Measurements from ENCODE around the gene PAFAH2.

PAFAH2 gene

GRCh38 chr1:26029864-26030481 is 32.1 kb upstream of the PAFAH2 start:
- no peak for DNase-seq

GRCh38 chr1:26029054-26029863 is 31.4 kb upstream of the PAFAH2 start:
- DNase-seq = no peak

- no peak for DNase-seq
These were observed 30.7 kb upstream of the PAFAH2 start for GRCh38 chr1:26028490-26028980.

DNA sequence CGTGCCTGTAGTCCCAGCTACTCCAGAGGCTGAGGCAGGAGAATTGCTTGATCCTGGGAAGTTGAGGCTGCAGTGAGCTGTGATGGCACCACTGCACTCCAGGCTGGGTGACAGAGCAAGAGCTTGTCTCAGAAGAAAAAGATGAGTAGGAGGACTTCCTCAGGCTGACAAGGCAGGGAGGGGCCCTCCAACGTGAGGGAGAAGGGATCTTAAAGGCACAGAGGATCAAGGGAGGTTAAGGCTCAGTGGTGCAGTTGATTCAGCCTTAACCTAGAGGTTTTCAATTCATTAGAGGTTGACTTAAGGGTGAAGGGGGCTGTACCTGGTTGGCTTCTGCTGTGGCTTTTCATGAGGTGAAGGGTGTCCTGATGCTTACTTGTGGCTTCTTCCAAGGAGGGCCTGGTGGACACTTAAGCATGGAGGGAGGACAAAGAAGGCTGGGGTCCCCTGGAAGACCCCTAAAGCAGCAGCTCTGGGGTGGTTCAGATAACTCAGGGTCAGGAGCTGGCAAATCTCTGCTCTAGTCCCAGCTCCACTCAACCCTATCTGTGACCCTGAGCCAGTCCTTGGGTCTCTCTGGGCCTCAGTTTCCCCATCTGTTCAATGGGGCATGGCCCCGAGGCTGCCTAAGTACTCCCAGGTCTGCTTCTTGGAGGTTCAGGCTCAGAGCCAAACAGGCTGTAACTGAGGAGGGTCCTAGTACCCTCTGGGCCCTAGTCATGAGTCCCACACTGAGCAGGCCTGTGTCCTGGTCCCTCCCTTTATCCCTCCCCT is 30.0 kb upstream of the PAFAH2 start:
- no peak for DNase-seq

DNA sequence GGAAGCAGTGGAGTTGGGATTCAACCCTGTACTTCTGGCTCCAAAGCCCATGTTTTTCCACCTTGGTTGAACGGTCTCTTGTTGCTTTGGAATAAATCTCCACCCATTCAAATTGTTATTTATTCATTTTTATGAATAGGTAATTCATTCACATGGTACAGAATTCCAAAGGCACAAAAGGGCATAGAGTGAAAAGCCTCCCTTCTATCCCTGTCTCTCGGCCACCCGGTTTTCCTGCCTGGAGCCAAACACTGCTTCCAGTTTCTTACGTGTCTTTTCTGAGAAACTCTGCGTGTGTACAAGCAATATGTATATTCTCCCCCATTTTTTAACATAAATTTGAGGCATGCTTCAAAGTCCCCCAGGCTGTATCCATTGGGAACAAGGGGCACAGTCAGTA is 27.7 kb upstream of the PAFAH2 start:
- DNase-seq = no peak

- DNase-seq = no peak
These were observed 27.2 kb upstream of the PAFAH2 start for GRCh38 chr1:26025060-26025459.

GRCh38 chr1:26023826-26024225 is 26.0 kb upstream of the PAFAH2 start:
- no peak for DNase-seq

DNA sequence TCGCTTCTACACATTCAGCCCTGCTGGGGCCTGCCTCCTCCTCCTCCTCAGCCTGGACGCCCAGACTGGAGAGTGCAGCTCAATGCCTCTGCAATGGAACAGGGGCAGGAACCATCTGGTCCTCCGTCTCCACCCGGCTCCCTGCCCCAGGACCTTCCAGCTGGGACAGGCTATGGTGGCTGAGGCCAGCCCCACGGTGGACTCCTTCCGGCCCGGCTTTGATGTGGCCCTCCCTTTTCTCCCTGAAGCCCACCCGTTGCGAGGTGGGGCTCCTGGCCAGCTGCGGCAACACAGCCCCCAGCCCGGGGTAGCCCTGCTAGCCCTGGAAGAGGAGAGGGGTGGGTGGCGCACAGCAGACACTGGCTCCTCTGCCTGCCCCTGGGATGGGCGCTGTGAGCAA is 25.1 kb upstream of the PAFAH2 start:
- no peak for DNase-seq

DNA sequence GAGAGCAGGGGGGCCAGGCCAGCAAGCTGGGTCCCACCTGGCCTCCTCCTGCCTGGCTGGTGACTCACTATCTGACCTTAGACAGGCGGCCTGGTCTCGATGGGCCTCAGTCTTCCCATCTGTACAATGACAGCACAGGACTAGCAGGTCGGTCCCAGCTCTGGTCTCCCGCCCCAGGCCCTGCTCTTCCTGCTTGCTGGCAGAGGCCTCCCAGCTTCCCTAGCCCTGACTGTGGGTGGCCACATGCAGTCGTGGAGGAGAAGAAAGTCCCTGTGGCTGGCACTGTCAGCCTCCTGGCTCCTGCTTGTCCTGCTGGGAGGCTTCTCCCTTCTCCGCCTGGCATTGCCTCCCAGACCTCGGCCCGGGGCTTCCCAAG is 24.5 kb upstream of the PAFAH2 start:
- no peak for DNase-seq

DNA sequence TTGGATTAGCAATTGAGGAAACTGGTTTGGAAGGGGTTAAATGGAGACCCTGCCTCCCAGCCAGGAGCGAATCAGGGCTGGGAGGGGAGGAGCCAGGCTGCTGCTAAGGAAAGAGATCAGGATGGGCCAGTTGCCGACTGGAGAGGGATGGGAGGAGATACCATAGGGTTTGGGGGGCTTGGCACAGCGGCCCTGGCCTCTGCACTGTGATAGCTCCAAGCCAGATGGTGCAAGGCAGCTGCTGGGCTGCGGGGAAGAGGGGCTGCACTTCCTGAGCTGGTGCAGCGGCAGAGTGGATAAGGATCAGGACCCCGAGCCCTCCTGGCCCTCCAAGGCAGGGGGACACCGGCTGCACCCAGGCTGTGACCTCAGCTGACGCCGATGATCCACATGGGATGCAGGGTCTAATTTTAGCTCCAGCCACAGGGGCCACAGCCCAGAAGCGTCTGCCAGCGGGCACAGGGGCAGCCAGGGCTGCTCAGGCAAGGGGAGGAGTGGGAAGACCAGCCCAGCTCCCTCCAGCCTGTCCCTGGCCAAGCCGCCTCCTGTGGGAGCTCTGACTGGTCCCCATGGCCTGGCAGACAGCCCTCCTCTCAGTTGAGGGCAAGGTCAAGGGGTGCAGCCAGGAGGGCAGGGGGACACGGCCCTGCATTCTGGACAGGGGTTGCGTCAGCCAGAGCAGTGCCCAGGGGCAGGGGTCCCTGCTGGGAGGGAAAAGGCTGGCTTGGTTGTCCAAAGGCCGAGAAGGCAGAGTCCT is 24.0 kb upstream of the PAFAH2 start, which contains the start of gene EXTL1:
TSS of gene EXTL1 (plus strand) at position 129 of the 757 bp plus-strand sequence. CDS start 872 bp downstream, outside the sequence.
- DNase-seq = no peak

DNA sequence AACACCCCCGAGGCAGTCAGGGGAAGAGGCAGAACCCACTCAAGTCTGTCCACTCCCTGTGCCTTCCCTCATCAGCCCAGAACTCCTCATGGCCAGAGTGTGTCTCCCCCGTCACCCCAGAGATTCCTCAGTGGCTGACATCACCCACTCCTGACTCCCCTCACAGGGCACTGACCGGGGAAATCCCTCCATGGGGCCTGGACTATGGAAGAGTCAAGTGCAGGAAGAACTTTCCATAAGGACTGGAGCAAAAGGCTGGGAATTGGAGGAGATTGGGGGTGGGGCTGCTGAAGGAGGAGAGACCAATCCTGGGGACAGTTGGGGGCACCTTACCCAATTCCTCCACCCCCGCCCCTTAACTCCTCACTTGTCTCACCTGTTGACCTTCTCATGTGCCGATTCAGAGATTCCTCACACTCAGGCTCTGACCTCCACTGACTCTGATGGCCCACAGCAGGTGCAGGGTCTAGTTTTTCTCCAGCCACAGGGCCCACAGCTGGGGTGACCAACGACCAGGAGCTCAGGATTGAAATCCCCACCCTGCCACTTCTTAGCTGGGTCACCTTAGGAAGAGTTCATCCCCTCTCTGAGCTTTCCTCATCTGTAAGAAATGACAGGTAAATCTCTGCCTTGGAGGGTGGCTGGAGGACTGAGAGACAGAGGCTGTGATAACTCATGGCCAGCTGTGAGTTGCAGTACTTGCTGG is 23.2 kb upstream of the PAFAH2 start:
- DNase-seq = no peak

DNA sequence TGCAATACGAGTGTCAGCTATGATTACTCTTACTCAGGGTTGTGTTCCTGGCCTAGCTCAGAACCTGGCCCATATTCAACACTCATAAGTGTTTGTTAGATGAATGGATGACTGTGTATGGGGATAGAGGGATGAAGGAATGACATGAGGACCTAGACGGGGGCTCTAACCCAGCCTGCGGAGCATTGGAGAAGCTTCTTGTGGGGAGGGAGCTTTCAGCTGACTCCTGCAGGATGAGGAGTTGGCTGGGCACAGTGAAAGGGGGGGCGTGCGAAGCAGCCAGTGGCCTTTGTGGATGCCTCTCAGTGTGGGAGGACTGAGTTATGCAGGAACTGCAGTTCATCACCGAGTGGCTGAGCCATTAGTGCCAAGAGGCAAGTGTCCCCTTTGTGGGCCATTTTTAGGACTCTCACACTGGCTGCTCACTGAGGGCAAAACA is 22.5 kb upstream of the PAFAH2 start:
- no peak for DNase-seq

DNA sequence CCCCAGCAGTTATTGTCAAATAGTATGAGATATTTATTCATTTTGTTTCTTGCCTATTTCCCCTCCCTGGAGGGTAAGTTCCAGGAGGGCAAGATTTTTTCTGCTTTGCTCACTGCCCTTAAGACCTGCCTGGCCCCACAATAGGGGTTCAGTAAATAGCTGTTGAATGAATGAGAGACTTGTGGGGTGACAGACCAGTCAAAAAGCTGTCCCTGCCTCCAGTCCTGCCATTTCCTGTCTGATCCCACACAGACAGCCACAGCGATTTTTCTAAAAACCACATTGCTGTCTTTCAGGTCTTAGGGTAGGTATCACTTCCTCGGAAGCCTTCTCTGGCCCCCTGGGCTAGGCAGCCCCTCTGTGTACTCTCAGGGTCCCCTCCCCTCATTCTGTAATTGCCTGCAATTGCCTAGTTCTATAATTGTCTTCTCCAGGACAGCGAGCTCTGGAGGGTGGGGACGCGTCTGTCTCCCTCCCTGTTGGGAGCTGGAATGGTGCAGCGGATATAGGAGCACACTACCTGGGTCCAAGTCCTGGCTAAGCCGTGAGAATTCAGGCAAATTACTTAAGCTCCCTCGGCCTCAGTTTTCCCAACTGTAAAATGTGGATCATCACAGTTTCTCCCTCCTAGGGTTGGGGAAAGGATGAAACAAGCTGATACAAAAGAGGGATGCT is 21.9 kb upstream of the PAFAH2 start:
- no peak for DNase-seq

DNA sequence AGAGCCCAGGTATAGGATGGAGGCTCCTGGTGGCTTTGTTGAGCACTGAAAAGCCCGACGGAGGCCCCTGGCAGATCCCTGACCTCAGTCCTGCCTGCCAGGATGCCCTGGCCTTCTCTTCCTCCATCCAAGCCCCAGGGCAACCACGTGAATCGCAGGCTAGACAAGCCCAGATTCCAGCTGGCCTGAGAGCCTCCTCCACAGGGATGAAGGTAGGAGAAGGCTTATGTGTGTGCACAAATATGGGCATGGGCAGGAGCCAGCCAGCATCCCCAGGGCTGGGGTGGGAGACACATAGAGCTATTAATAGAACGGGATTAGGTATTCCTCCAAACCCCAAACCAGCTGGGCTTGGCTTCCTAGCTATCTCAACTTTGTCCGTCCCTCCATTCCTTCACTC is 19.7 kb upstream of the PAFAH2 start:
- no peak for DNase-seq

- no peak for DNase-seq
These were observed 19.2 kb upstream of the PAFAH2 start for GRCh38 chr1:26016953-26017545.

DNA sequence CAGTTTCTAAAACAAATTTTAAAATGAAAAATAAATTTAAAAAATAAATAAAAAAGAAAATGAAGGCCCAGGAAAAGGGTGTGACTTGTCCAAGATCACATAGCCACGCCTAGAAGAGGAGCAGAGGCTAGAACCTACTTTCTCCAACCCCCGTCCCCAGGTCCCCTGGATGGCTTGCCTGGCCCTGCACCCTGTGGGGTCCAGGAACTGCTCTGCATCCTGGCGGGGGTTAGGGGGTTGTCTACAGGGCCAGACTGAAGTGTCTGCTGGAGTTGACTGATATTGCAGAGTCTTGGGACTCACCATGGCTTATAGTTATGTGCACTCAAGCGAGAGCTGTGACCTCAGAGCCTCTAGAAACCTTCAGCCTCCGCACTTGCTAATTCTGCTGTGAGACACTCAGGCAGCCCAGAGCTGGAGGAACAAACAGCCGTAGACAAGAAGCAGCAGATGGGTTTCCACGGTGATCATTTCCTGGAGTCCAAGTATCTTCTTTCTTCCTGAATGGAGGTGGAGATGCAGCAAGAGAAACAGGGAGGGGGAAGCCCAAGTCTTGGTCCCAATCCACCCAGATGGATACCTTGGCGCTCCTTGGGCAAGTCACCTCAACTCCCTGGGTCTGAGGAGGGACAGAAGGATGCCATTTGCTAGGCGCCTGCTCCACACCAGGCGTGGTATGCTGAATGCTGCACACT is 18.5 kb upstream of the PAFAH2 start:
- no peak for DNase-seq

- DNase-seq = no peak
These were observed 17.5 kb upstream of the PAFAH2 start for GRCh38 chr1:26015358-26015757.

DNA sequence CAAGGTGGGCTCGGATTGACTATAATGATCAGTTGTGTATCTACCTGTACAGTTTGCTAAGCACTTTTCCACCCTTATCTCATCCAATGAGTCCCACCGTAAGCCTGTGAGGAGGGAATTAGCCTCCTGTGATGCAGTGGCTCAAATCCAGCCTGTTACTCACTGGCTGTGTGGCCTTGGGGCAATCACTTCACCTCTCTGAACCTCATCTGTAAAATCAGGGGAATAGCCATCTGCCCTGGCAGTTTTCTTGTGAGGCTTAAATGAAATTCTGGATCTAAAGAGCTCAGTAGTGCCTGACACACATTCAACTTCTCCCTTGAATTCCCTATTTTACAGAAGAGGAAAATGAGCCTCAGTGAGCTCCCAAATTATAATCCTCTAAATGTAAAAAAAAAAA is 16.3 kb upstream of the PAFAH2 start:
- no peak for DNase-seq

DNA sequence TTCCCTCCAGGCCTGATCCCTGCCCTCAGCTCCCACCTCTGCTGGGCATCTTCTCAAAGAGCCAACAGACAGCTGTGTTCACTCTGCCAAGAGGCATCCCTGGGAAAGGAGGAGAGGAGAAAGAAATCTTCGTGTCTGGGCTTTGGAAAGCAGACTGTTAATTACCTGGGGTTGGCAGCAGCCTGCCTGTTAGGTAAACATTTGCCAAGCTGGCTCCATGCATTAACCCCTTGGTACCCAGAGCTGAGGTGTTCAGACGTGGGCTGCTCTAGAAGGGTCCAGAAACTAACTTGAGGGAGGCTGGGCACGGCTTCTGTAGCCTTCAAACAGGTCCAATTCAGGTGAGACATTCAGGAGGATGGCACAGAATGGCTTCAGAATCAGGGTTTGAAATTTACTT is 15.0 kb upstream of the PAFAH2 start:
- DNase-seq = no peak

DNA sequence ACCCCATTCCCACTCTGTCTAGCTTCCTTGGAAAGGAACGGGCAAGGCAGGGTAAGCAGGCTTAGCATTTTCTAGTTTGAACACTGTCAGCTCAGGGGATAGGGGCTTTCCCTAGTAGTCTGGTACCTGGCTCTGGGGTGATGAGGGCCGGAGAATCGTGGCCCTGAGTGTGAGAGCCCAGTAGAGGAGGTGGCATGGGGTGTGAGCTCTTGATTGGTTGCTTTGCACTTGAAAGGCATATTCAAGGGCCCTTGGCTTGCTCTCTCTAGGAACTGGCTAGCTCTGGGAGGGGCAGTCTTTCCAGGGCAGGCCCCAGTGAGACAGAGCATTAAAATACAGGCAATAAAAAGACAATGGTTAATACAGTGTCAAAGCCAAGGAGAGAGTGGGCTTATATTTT is 13.0 kb upstream of the PAFAH2 start:
- no peak for DNase-seq
